Stimulated activated CD4-positive, alpha-beta T cell treated with anti-CD3 and anti-CD28 coated beads, Interleukin-1b, Interleukin-23, amount 100 ng/mL, for 24 hours (primary cell): ENCODE measurements around the gene LGR6.

Experiments
- DNase-seq, 4 experiments: peaks; one replicate each; pipeline ENCODE4 v3.0.0-alpha.2; 2020; ENCODE audit warnings: low read depth in 4 of 4, low spot score in 1 of 4

The LGR6 gene

GRCh38 chr1:202216691-202217090, 23.1 kb downstream of the LGR6 start:
- no peak for DNase-seq

GRCh38 chr1:202217516-202217915, 23.9 kb downstream of the LGR6 start:
- DNase-seq, result no peak

- DNase-seq, result no peak
Observed at GRCh38 chr1:202217951-202218350, 24.4 kb downstream of the LGR6 start.

- DNase-seq, result no peak
Observed at GRCh38 chr1:202220733-202221132, 27.1 kb downstream of the LGR6 start.

GRCh38 chr1:202221911-202222909, 28.6 kb downstream of the LGR6 start:
- DNase-seq, result no peak

- no peak for DNase-seq
Observed at GRCh38 chr1:202223121-202223860, 29.7 kb downstream of the LGR6 start.

GRCh38 chr1:202224453-202224852, 30.9 kb downstream of the LGR6 start:
- DNase-seq, result no peak

GRCh38 chr1:202225131-202225530, 31.5 kb downstream of the LGR6 start:
- DNase-seq, result no peak

- no peak for DNase-seq
Observed at GRCh38 chr1:202227053-202227672, 33.6 kb downstream of the LGR6 start.

GRCh38 chr1:202227997-202228401, 34.4 kb downstream of the LGR6 start:
- no peak for DNase-seq

- DNase-seq, result no peak
Observed at GRCh38 chr1:202228484-202229122, 35.0 kb downstream of the LGR6 start.

GRCh38 chr1:202229376-202229775, 35.8 kb downstream of the LGR6 start:
- DNase-seq, result no peak

- DNase-seq, result no peak
Observed at GRCh38 chr1:202230061-202230938, 36.7 kb downstream of the LGR6 start.

GRCh38 chr1:202230939-202231645, 37.5 kb downstream of the LGR6 start:
- no peak for DNase-seq

GRCh38 chr1:202233171-202233570, 39.6 kb downstream of the LGR6 start:
- DNase-seq, result no peak

GRCh38 chr1:202233804-202234203, 40.2 kb downstream of the LGR6 start:
- no peak for DNase-seq

- no peak for DNase-seq
Observed at GRCh38 chr1:202234331-202235002, 40.9 kb downstream of the LGR6 start.

GRCh38 chr1:202235003-202235660, 41.5 kb downstream of the LGR6 start:
- DNase-seq, result no peak
